Dermis microvascular lymphatic vessel endothelial cell (primary cell): ENCODE results near the gene IQCB1. TPM values are rescaled to one million over a fixed set of nuclear protein-coding genes. Genes with fewer than 3 reads are reported as not detected.
"Not testable (repeated sequence)": the region's sequence is repeated elsewhere in the genome, so short reads cannot be mapped to it uniquely, and the experiment has no call there.

ENCODE experiments used
- DNase-seq, 2 donors: peaks; one replicate each; pipeline versions ENCODE4 v3.0.0 to v3.0.0-alpha.2; 2010; ENCODE audit warnings: low read depth in 2 of 2
- total RNA-seq: library from RNA; depleted of rRNA; stranded (reverse); fragments of >200 nt; gene quantifications from 2 replicates; pipeline ENCODE4 v1.2.1, GENCODE V29; 2014

IQCB1 gene
- total RNA-seq, 1 donor from 2014 or later = 5.9 TPM

DNA sequence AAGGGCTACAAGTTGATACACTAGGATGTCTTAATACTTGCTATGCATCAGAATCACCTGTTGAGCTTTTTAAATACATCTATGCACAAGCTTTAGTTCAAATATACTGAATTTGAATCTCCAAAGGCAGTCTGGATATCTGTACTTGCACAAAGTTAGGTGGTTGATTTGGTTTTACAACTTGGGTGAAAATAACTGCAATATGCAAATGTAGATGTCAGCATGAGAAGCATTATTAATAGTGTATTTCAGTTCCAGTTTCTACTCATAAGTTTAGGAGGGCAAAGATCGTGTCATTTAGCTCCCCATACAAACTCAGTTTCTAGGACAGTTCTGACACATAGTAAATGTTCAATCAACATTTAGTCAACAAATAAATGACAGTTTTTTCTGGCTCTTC is 25.6 kb downstream of the IQCB1 start:
- DNase-seq = no peak

DNA sequence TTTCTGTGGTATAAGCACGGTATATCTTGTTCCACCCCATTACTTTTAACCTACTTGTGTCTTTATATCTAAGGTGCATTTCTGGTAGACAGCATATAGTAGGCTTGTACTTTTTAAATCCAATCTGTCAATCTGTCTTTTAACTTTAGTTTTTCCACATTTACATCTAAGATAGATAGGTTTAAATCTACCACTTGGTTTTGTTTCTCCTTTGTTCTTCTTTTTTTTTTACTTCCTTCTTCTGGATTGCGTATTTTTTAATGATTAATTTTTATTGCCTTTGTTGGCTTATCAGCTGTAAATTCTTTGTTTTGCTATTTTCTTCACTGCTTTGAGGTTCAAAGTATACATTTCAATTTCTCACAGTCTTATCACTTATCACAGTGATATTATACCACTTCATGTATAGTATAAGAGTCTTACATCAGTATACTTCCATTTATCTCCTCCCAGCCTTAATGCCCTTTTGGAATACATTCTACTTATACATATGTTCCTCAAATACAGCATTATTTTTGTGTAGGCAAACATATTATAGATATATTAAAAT is 31.0 kb downstream of the IQCB1 start:
- DNase-seq = no peak

DNA sequence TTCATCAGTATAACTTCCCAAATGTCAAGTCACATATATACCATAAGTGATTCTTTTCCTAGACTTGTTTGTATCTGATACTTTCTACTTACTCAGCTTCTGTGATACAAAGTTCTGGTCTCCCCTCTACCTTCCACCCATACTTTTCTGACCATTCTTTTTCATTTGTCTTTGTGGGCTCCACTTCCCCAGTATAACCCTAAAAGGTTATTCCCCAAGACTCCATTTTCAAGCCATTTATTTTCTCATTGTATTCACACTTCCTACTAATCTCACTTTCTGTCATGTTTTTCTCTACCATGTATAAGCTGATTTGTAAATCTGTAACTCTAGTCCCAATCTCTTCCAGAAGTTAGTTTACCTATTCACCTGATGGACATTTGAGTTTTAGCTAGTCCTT is 34.0 kb downstream of the IQCB1 start:
- DNase-seq = no peak

DNA sequence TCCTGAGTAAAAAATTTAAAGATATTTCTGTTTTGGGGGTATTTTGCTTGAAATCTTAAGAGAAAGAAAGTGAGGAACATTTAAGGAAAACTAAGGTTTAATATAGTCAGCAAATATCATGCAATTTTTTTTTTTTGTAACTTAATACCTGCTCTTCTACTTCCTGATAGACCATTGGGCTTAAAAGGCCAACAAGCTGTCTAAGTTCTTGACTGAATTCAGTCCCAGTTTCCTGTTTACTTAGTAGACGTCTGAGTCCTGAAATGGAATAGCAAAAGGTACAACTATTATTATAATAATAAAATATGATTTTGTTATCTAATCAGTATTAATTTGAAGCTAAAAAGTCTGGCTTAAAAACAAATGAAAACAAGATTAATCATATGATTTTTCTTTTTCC is 37.9 kb downstream of the IQCB1 start:
- peak in 1 of 2 donors; percentile 39 for DNase-seq

DNA sequence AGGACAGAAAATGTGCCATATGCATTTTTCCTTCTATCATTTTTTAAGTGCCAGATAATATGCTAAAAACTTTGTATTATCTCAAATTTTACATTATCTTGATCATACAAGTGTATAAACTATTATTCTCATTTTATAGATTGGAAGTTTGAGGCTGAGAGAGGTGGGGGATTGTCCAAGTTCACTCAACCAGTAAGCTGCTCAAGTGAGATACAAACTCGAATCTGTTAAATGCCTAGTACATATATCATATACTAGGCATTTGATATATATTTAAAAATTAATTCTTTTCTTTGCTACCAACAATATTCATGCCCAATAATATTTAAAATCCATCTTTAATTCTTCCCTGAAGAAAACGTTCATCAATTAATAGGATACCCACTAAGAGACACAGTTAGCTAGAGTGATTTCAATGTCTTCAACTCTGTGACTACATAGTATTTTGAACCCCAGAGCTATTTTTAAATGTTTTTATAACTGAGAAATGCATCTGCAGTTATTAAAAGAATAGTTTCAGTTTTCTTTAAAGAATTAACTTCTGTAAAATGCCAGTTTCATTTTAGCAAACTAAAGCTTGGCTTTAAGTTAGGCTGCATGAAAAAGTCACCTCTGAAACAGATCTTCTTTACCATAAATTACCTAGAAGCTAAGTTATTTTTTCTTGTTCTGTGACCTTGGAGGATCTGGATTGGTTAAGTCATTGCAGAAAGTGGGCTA is 40.4 kb downstream of the IQCB1 start:
- no peak for DNase-seq

DNA sequence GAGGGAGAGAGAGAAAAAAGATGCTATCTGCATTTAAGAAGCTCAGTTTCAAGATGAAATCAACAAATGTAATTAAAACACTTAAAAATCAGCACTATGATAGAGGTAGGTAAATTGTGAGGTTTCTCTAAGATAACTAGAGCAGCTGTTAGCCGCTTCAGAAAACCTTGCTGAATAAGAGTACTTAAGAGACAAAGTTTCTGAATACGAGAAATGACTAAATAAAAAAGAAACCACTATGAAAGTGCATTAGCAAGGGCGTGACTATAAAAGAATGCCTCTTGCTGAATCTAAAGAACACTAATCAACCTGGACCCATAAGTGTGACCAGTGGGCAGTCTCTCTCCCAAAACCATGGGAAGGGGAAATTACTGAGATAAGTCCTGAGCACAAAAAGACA is 41.8 kb downstream of the IQCB1 start:
- no peak for DNase-seq

DNA sequence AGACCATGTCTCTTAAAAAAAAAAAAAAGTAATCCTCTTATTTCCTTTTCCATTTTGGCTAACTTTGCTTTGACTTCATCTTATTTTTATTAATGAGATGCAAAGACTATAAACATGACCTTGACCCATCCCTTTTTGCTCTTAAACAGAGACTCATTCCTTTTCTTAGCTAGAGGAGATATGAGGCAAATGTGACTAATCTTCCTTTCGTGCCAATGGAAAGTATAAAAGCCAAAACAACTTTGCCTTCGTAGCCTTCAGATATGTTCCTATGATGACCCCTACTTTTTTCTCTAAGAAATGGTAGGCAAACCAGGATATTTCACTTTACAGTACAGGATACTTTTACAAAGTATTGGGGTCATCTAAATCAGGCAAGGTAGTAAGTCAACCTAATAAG is 48.4 kb downstream of the IQCB1 start:
- DNase-seq = peak in 1 of 2 donors; percentile 27

DNA sequence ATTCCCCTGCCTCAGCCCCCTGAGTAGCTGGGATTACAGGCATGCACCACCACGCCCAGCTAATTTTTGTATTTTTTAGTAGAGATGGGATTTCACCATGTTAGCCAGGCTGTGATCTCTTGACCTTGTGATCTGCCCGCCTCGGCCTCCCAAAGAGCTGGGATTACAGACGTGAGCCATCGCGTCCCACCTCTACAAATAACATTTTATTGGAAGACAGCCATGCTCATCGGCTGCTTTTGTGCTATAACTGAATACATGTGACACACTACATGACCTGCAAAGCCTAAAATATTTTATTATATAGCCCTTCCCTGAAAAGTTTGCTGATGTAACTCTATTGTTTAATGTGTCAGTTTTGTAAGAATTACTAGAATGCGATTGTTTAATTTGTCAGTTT is 52.1 kb downstream of the IQCB1 start:
- DNase-seq = not testable (repeated sequence)

DNA sequence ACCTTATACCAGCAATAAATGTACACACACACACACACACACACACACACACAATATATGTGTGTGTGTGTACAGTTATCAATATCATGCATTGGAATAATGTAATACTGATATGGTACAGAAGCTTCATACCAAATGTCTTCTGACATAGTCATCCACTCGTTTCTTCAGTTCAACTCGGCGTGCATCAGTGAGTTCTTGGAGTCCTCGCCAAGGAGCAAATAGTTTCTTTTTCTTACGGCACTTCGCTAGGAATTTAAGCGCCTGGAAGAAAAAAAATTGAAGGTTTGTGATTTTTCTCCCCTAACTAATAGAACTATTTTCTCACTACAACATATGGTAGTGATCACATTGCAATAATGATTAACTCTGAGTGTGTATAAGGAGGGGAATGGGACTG is 53.2 kb downstream of the IQCB1 start:
- no peak for DNase-seq

DNA sequence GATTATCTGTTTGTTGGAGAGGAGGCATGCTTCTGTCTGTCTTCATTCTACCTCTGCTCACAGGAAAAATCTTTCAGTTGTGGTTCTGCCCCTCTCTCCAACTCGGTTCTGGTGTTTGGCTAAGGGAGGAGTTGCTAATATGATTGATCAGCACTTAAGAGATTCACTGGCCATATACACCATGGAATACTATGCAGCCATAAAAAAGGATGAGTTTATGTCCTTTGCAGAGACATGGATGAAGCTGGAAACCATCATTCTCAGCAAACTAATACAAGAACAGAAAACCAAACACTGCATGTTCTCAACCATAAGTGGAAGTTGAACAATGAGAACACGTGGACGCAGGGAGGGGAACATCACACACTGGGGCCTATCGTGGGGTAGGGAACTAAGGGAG is 59.8 kb downstream of the IQCB1 start:
- DNase-seq = not testable (repeated sequence)

DNA sequence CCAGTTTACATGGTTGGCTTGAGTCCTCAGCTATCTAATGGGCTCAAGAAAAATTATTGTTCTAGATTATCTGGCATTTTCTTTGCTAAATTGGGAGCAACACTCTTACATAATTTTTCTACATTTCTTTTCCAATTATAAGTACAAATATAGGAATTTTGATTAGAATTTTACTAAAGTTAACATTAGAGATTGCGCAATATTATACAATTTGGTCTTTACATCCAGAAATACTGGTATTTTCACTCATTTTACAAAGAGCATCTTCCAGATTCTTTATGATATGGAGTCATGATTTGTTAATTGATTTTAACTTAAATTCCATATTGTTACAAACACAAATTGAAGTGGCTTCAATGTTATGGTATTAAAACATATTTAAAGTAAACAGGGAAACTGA is 65.6 kb downstream of the IQCB1 start:
- no peak for DNase-seq

DNA sequence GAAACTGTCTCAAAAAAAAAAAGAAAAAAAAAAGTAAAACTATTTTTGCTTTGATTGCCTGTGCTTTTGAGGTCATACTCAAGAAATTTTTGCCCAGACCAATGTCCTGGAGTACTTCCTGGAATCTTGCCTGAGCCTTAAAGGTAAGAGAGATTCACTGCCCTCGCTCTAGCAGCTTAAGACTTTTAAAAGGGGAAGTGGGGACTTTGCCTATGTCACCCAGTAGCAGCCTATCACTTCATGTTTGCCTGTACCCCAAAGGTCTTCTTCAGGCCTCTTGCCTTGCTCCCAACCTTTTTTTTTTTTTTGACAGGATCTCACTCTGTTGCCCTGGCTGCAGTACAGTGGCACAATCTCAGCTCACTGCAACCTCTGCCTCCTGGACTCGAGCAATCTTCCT is 66.4 kb downstream of the IQCB1 start:
- no peak for DNase-seq

DNA sequence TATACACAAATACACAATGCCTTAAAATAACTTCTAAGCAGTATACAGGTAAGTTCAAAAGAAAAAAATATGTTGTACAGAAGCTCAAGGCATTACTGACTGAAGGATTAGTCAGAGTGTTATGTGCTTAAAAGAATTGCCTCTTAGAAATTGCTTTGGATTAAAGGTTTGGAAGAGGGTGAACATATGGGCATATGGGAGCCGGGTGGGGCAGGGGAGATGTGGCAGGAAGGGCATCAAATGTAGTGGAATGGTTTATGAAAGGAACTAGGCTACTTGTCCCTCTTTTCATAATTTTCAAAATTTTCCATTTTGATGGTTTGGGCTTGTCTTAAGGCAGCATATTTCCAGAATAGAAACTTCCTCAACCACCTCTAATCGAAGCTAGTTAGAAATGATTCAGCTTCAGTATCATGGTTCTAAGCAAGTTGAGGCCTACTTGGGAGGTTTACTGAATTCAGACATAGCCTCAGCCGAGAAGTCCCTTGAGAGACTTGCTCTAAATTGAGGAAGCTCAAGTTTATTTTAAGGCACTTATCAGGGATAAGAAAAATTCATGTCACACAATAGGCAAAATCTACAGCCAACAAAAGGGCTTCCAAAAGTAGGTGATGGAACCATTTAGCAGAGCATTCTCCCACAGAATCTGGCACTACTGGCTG is 75.2 kb downstream of the IQCB1 start:
- no peak for DNase-seq

DNA sequence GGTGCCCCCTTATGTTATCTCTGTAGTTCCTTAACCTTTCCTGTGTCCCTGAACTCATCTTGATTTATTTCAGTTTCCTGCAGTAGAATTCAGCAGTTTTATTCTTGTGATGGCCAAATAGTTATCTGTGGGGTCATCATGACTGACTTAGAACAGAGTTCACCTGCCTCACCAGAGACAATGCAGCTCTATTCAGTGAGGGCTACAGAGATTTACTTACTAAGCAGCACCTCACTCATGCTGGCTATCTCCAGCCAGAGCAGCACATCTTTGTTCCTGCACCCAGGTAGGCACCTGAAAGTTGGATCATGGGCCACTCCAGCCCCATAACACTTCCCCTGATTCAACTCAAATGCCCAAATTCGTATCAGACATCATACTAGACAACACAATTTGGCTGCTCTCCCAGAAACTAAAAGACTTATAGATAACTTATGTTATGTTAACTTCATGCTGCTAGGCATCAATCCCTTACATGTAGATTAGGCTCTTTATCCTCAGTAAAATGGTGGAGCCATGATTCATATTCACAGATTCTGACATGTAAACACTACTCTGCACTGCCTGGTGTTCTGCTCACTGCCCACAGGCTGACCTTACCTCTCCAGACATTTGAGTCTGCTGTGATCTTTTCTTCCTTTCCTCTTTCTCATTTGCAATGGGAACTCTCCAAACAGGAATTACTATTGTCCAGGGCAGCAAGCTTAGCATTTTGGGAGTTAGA is 76.0 kb downstream of the IQCB1 start:
- DNase-seq = no peak

DNA sequence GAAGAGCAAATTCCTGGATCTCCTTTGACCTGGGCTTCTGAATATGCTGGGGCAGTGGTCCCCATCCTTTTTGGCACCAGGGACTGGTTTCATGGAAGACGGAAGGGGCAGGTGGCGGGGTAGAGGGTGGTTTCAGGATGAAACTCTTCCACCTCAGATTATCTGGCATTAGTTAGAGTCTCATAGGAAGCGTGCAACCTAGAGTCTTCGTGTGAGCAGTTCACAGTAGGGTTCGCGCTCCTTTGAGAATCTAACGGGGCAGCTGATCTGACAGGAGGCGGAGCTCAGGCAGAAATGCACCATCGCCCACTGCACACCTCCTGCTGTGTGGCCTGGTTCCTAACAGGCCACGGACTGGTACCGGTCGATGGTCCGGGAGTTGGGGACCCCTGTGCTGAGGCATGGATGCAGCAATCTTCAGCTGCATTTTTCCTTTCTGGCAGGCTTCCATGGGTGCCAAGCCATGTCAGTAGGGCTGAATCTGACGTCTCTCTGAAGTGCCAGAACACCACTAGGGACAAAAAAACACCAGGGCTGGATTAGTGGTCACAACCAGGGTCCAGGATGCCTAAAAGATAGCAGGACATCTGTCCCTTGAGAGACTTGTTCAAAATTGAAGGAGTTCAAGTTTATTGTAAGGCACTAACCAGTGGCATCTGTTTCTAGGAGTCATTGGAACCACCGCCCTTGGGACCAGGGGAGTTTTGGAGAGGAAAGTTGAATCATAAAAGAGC is 76.9 kb downstream of the IQCB1 start:
- DNase-seq = no peak

DNA sequence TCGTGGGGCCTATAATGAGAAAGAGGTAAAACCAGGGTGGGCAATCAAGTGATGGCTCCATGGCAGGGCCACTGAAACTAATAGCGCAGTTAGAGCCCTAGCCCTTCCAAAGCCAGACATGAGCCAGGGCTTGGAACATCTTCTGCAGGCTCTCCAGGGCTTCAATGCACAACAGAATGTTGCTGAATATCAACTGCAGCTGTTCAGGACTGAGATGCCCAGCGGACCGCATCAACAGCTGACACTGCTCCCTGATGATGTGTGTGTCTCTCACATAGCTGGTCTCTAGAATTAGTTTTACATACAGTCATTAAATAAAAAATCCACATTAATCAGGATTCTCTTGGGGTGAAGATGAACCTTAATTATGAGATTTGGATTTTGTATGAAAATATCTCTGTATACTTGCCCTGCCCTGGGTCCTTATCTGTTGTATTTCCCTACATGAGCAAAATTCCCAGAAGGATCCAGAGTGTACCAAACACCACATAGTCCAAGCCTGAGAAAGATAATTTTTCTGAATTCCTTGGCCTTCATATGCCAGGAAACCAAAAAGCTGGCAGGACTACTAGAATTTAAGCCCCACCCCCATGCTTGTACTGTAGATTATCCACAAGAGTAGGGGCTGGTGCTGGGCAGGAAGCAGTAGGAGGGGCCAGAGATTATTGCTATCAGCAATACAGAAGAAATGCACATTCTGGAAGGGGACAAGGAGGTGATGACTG is 77.6 kb downstream of the IQCB1 start:
- DNase-seq = no peak

DNA sequence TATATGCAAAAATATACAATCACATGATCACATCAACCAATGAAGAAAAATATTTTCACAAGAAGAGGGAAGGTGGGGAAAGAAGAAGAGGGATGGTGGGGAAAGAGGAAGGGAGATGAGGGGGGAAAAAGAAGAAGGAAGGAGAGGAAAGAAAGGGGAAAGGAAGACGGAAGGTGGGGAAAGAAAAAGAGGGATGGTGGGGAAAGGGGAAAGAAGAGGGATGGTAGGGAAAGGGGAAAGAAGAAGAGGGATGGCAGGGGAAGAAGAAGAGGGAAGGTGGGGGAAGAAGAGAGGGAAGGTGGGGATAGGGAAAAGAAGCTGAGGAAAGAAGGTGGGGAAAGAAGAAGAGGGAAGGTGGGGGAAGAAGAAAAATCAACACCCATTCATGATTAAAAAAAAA is 82.1 kb downstream of the IQCB1 start:
- DNase-seq = no peak

DNA sequence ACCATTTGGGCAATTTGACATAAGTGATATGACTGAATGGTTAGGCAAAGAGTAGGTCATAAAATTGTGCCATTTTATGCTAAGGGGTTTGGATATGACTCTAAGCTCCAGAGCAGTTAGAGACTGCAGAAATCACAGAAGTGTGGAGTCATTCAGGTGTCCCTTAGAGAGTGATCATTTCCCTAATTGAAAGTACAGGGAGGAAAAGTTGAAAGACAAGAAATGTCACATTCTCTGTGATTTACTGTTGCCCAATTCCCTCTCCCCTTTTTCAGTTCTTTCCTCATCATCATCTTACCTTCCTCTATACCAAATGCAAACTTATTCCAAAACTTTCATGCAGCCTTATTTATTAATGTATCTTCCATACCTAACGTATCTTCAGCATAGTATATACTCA is 82.6 kb downstream of the IQCB1 start:
- no peak for DNase-seq

DNA sequence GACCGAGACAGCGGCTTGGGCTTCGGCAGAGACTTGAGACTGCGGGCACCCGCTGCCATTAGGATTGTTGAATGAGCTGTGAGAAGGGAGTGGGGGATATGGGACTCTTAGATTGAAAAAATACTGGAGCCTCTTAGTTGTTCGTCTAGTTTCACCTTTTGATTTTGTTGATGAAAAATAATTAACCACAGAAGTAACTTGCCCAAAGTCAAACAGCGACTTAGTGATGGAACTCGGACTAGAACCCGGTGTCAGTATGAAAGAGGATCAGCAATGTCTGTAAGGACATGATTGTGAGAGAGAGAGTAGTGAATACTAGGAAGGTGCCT is 84.8 kb downstream of the IQCB1 start:
- peak; percentile 1 to 2 for DNase-seq

DNA sequence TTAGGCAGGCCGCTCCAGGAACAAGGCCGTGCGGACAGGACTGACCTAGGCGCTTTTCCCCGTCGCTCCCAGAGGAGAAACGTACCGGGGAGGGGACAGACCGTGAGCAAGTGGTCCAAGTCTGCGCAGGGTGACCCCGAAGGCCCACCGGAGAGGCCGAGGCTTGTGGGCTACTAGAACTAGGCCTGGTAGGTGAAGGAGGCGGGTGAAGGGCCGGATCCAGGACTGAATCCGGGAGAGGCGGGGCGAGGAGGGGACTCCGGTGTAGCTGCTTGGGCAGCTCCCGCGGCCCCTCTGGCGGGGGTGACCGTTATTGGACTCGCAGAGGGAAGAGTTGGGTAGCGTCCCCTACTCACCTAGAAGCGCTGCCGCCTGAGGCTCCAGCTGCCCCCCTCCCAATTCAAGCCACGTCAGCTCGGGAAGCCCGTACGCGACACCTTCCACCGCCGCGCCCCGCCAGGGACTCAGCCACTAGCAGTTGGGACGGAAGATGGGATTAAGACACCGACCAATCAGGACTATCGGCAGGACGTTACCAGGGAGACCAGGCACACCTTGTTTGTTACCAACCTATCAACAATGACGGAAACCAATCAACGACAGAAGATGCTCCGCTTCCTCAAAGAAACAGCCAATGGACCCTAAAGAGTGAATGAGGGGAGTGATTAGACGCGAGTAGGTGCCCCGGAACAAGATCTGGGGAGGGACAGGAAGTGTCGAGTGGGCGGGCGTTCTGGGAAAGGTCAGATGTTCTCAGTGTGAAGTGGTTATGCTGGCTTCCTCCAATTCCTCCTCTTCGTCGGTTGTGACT is 85.4 kb downstream of the IQCB1 start, which contains the start of gene GOLGB1:
TSS of gene GOLGB1 (minus strand) at position 466 of the 811 bp plus-strand sequence. CDS start 18,770 bp downstream, outside the sequence.
- peak; percentile 100 for DNase-seq
